ENCODE results near the gene OR8K1.

The OR8K1 gene

GRCh38 chr11:56353991-56354390 is 8.2 kb downstream of the OR8K1 start, which contains the start of gene OR8J1:
Gene OR8J1 (plus strand): TSS chr11:56354291. CDS start chr11:56360247, 5,956 bp downstream.
- no peak for TF ChIP-seq CTCF (conservative IDR thresholded peaks at IDR 0.05)
- no peak within 1 kb of the TSS for H3K27ac ChIP-seq

- no peak for TF ChIP-seq CTCF (conservative IDR thresholded peaks at IDR 0.05)
- H3K27ac ChIP-seq = no peak within 1 kb of the TSS
Observed at GRCh38 chr11:56375324-56375723, 29.5 kb downstream of the OR8K1 start, which contains the start of gene OR8U1. Gene OR8U1 (plus strand): TSS chr11:56375624. CDS start chr11:56375624, 0 bp downstream.

GRCh38 chr11:56380120-56380519 is 34.3 kb downstream of the OR8K1 start:
- TF ChIP-seq CTCF (conservative IDR thresholded peaks at IDR 0.05) = no peak
- H3K27ac ChIP-seq = no peak overlapping the region

GRCh38 chr11:56394381-56394780 is 48.5 kb downstream of the OR8K1 start:
- TF ChIP-seq CTCF (conservative IDR thresholded peaks at IDR 0.05) = no peak
- H3K27ac ChIP-seq = no peak overlapping the region

GRCh38 chr11:56396047-56396446 is 50.2 kb downstream of the OR8K1 start:
- peak; percentile 31; the same call in 1 of the 2 replicates for TF ChIP-seq CTCF (conservative IDR thresholded peaks at IDR 0.05)
- H3K27ac ChIP-seq = no peak overlapping the region

All from VCaP (cell line).